Chondrocyte (in vitro differentiated cells): ENCODE measurements around the gene BIN1. TPM values are rescaled to one million over a fixed set of nuclear protein-coding genes. Genes with fewer than 3 reads are reported as not detected.

Experiments
- DNase-seq: peaks from one replicate; pipeline ENCODE4 v3.0.0; 2021; ENCODE audit warnings: mixed read lengths, low spot score
- H3K27ac Mint-ChIP-seq: one replicate; pipeline ENCODE4 v1.8.0; 2021; ENCODE audit warnings: mild to moderate bottlenecking, moderate library complexity, mixed read lengths; ENCODE audit not compliant: unreplicated experiment
- H3K27me3 Mint-ChIP-seq: 2 replicates; pipeline ENCODE4 v1.8.0; 2021; ENCODE audit warnings: low read depth, mixed read lengths
- H3K36me3 Mint-ChIP-seq: 2 replicates; pipeline ENCODE4 v1.8.0; 2021; ENCODE audit warnings: low read depth, mixed read lengths
- H3K4me1 Mint-ChIP-seq: 2 replicates; pipeline ENCODE4 v1.8.0; 2021; ENCODE audit warnings: low read depth, mild to moderate bottlenecking, mixed read lengths
- H3K4me3 Mint-ChIP-seq: one replicate; pipeline ENCODE4 v1.8.0; 2021; ENCODE audit warnings: mild to moderate bottlenecking, moderate library complexity, mixed read lengths; ENCODE audit not compliant: unreplicated experiment
- H3K9me3 Mint-ChIP-seq: 2 replicates; pipeline ENCODE4 v1.8.0; 2021; ENCODE audit warnings: low read depth, mixed read lengths
- total RNA-seq: library from RNA; stranded (reverse); gene quantifications from 3 replicates; pipeline ENCODE4 v1.2.1, GENCODE V29; 2021
- TF ChIP-seq, protein P1 (sequence below): fragments of 200-600 bp; sonication (generic); IDR thresholded peaks from 2 replicates; pipeline ENCODE4 v1.5.0; 2021; ENCODE audit warnings: antibody characterized with exemption, mild to moderate bottlenecking, moderate library complexity

BIN1 gene
- total RNA-seq, 1 donor from 2014 or later = 64.0 TPM

DNA sequence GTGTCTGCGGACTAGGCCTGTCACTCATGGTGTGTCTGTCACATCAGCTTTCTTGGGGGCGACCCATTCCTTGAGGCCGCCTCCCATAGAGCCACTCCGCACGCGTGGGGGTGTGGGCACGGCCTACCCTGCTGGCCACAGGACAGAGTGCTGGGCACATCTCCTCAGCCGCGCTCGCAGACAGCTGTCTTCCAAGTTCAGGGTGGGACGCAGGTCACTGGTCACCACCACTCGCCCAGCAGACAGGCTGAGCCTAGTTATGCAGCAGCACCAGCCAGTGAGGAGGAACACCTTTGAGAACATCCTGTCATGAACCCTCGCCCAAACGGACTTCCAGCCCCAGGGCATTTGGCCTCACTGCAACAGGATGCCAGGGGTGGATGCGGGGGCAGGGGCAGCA lies 30.8 kb upstream of the BIN1 start:
- H3K4me3 Mint-ChIP-seq = no peak overlapping the region
- H3K36me3 Mint-ChIP-seq = peaks cover 3% of the 10 kb centered on the region

DNA sequence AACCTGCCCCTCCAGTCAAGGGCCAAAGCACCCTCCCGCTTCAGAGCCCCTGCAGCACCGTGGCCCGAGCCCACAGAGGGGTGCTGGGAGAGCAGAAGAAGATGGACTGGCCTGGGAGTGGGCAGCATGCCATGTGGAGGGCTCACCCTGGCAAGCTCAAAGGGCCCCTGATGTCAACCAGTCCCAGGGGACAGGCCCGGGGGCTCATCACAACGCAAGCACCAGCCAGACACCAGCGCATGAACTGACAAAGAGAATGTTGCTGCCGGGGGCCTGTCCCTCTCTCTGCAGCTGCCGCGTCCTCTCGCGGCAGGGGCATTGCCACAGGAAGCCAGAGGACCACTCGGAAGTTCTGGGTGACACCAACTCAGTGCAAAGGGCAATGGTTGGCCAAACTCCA lies 30.3 kb upstream of the BIN1 start:
- H3K4me1 Mint-ChIP-seq = no peaks in the 10 kb centered on the region
- no peak for DNase-seq
- H3K27me3 Mint-ChIP-seq = no peaks in the 10 kb centered on the region
- H3K36me3 Mint-ChIP-seq = peaks cover 3% of the 10 kb centered on the region
- no peak overlapping the region for H3K27ac Mint-ChIP-seq
- TF ChIP-seq, protein P1, sequence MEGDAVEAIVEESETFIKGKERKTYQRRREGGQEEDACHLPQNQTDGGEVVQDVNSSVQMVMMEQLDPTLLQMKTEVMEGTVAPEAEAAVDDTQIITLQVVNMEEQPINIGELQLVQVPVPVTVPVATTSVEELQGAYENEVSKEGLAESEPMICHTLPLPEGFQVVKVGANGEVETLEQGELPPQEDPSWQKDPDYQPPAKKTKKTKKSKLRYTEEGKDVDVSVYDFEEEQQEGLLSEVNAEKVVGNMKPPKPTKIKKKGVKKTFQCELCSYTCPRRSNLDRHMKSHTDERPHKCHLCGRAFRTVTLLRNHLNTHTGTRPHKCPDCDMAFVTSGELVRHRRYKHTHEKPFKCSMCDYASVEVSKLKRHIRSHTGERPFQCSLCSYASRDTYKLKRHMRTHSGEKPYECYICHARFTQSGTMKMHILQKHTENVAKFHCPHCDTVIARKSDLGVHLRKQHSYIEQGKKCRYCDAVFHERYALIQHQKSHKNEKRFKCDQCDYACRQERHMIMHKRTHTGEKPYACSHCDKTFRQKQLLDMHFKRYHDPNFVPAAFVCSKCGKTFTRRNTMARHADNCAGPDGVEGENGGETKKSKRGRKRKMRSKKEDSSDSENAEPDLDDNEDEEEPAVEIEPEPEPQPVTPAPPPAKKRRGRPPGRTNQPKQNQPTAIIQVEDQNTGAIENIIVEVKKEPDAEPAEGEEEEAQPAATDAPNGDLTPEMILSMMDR = no peak
- peaks cover 5% of the 10 kb centered on the region for H3K9me3 Mint-ChIP-seq
- no peak overlapping the region for H3K4me3 Mint-ChIP-seq

More for the DNA sequence above, 30.8 kb upstream of the BIN1 start:
- Mint-ChIP-seq H3K27ac (no peak overlapping the region), H3K4me1 (no peaks in the 10 kb centered on the region), H3K27me3 (no peaks in the 10 kb centered on the region), H3K9me3 (peaks cover 5% of the 10 kb centered on the region)
- TF ChIP-seq, protein P1 = no peak
- no peak for DNase-seq

- Mint-ChIP-seq H3K27me3 (no peaks in the 10 kb centered on the region), H3K4me1 (no peaks in the 10 kb centered on the region), H3K27ac (no peak overlapping the region), H3K9me3 (peaks cover 5% of the 10 kb centered on the region), H3K36me3 (peaks cover 3% of the 10 kb centered on the region), H3K4me3 (no peak overlapping the region)
- TF ChIP-seq, protein P1 = no peak
- DNase-seq = no peak
These were observed 28.2 kb upstream of the BIN1 start for GRCh38 chr2:127134833-127135830.

DNA sequence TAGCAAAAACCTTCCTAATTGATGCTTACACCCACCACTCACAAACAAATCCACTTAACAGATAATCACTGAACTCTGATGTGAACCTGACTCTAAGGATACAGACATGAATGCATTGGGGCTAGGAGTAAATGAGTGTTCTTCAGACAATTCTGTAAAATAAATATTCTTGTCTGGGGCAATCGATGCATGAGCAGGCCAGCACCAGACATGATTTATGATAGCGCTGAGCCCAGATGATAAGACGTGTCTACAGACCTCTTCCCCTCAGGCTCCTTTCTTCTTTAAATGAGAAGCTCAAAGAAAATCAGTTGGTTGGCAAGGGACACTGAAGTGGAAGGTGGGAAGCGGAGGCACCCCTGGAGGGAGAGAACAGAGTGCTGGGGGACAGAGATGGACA lies 27.3 kb upstream of the BIN1 start:
- Mint-ChIP-seq H3K27me3 (no peaks in the 10 kb centered on the region), H3K27ac (no peak overlapping the region), H3K4me1 (no peaks in the 10 kb centered on the region), H3K9me3 (peaks cover under 1% of the 10 kb centered on the region), H3K36me3 (no peaks in the 10 kb centered on the region), H3K4me3 (no peak overlapping the region)
- no peak for DNase-seq
- TF ChIP-seq, protein P1 = no peak

- TF ChIP-seq, protein P1 = no peak
- Mint-ChIP-seq H3K9me3 (no peaks in the 10 kb centered on the region), H3K27me3 (no peaks in the 10 kb centered on the region), H3K4me3 (no peak overlapping the region), H3K27ac (no peak overlapping the region), H3K4me1 (no peaks in the 10 kb centered on the region), H3K36me3 (no peaks in the 10 kb centered on the region)
- DNase-seq = no peak
These were observed 26.8 kb upstream of the BIN1 start for GRCh38 chr2:127133793-127134192.
